Endothelial cell of umbilical vein (primary cell): ENCODE data around the gene INSRR. TPM values are rescaled to one million over a fixed set of nuclear protein-coding genes. Genes with fewer than 3 reads are reported as not detected.

Experiments
- BruUV-seq: library from RNA; stranded (reverse); fragments of 400-500 nt; replicated peaks from 2 replicates; lab custom pipeline; 2021; lab: Mats Ljungman, UMichigan
- CTCF ChIA-PET: fragments of 300-600, 350-600 bp; sonication (Branson Sonifier 250); formaldehyde crosslinking; loops from one replicate; lab custom pipeline; 2021; ENCODE audit warnings: antibody characterized with exemption, inconsistent platforms; lab: Charles Lee
- POLR2A ChIA-PET: fragments of 300-600, 350-600 bp; sonication (Branson Sonifier 250); formaldehyde crosslinking; loops from one replicate; lab custom pipeline; 2021; ENCODE audit warnings: antibody characterized with exemption, inconsistent platforms; lab: Charles Lee
- DNase-seq: peaks from one replicate; pipeline ENCODE4 v3.0.0-alpha.2; 2011; ENCODE audit warnings: low read depth, low spot score
- FAIRE-seq: peaks from 2 replicates; lab custom pipeline; 2011; peaks lifted over from hg19 to GRCh38; lab: Jason Lieb, UNC
- H2AFZ ChIP-seq: 2 replicates; pipeline ENCODE4 v1.6.0; 2012; ENCODE audit warnings: low read depth, low read length, control low read depth, inconsistent platforms
- H3K27ac ChIP-seq: 2 replicates; pipeline ENCODE4 v1.5.1; 2011; ENCODE audit warnings: low read depth, mild to moderate bottlenecking, control low read depth, low read length, moderate library complexity; ENCODE audit not compliant: insufficient read depth
- H3K27me3 ChIP-seq, 2 experiments: 2 replicates each; pipeline versions ENCODE4 v1.6.0 to v1.6.1; 2011; ENCODE audit warnings: low read length in 2 of 2, mixed read lengths in 1 of 2; ENCODE audit not compliant: control insufficient read depth in 2 of 2, insufficient read depth in 2 of 2
- H3K36me3 ChIP-seq, 2 experiments: 2 replicates in 1 of 2; 3 replicates in 1 of 2; pipeline ENCODE4 v1.5.1; 2011; ENCODE audit warnings: low read length in 2 of 2, mild to moderate bottlenecking in 1 of 2, moderate library complexity in 1 of 2; ENCODE audit not compliant: control insufficient read depth in 2 of 2, insufficient read depth in 2 of 2; ENCODE audit errors: extremely low read depth in 1 of 2
- H3K4me1 ChIP-seq: 3 replicates; pipeline ENCODE4 v1.5.1; 2011; ENCODE audit warnings: mild to moderate bottlenecking, low read length; ENCODE audit not compliant: control insufficient read depth, insufficient read depth; ENCODE audit errors: extremely low read depth
- H3K4me2 ChIP-seq: 2 replicates; pipeline ENCODE4 v1.6.1; 2011; ENCODE audit warnings: low read length, control low read depth, mixed read lengths; ENCODE audit not compliant: insufficient read depth
- H3K4me3 ChIP-seq, 3 experiments: fragments of 200-600 bp in 1 of 3; sonication (generic), shearing (Covaris generic) in 1 of 3; replicated peaks in 1 of 3; 2 replicates each; pipeline ENCODE4 v1.5.1; 2011 to 2016; ENCODE audit warnings: control low read depth in 3 of 3, low read length in 3 of 3, mild to moderate bottlenecking in 2 of 3, inconsistent platforms in 1 of 3, low read depth in 1 of 3, moderate library complexity in 1 of 3; ENCODE audit not compliant: insufficient read depth in 1 of 3
- H3K79me2 ChIP-seq: 2 replicates; pipeline ENCODE4 v1.6.0; 2012; ENCODE audit warnings: low read length, inconsistent platforms; ENCODE audit not compliant: control insufficient read depth, insufficient read depth
- H3K9ac ChIP-seq: replicated peaks from 2 replicates; pipeline ENCODE3; 2011; ENCODE audit warnings: low read length, control low read depth; ENCODE audit not compliant: insufficient read depth; ENCODE audit errors: extremely low read depth
- H3K9me1 ChIP-seq: replicated peaks from 3 replicates; pipeline ENCODE4 v1.6.0; 2011; ENCODE audit warnings: mild to moderate bottlenecking, low read length; ENCODE audit not compliant: control insufficient read depth, insufficient read depth; ENCODE audit errors: extremely low read depth
- H3K9me3 ChIP-seq: replicated peaks from 2 replicates; pipeline ENCODE4 v1.5.1; 2012; ENCODE audit warnings: low read length, inconsistent platforms; ENCODE audit not compliant: control insufficient read depth, insufficient read depth
- H4K20me1 ChIP-seq: replicated peaks from 2 replicates; pipeline ENCODE3; 2011; ENCODE audit warnings: mild to moderate bottlenecking, low read length; ENCODE audit not compliant: control insufficient read depth, insufficient read depth; ENCODE audit errors: extremely low read depth
- EZH2 ChIP-seq: IDR thresholded peaks from 2 replicates; pipeline ENCODE4 v1.6.1; 2012; ENCODE audit warnings: borderline replicate concordance, low read depth, mild to moderate bottlenecking, moderate library complexity, low read length, inconsistent platforms; ENCODE audit not compliant: severe bottlenecking
- FOS ChIP-seq: IDR thresholded peaks from 2 replicates; pipeline ENCODE4 v1.6.1; 2011; ENCODE audit warnings: mild to moderate bottlenecking, low read length, moderate library complexity, borderline replicate concordance; ENCODE audit not compliant: insufficient read depth
- GATA2 ChIP-seq: IDR thresholded peaks from 2 replicates; pipeline ENCODE4 v1.7.0; 2011; ENCODE audit warnings: low read depth, mild to moderate bottlenecking, moderate library complexity, mixed read lengths, low read length; ENCODE audit not compliant: insufficient read length, insufficient read depth
- JUN ChIP-seq: IDR thresholded peaks from 2 replicates; pipeline ENCODE4 v1.6.1; 2011; ENCODE audit warnings: borderline replicate concordance, low read depth; ENCODE audit not compliant: insufficient read length, insufficient read depth
- MYC ChIP-seq: IDR thresholded peaks from one replicate; pipeline ENCODE4 v1.6.1; 2011; ENCODE audit warnings: mild to moderate bottlenecking, low read depth, low read length
- POLR2A ChIP-seq: IDR thresholded peaks from 2 replicates; pipeline ENCODE4 v1.6.1; 2012; ENCODE audit warnings: low read depth, mild to moderate bottlenecking, control low read depth, low read length
- POLR2AphosphoS5 ChIP-seq: IDR thresholded peaks from 2 replicates; pipeline ENCODE4 v1.6.1; 2012; ENCODE audit warnings: low read depth, mild to moderate bottlenecking, control low read depth, low read length, moderate library complexity; ENCODE audit not compliant: insufficient read depth
- dilution Hi-C: fragments of 300-500 bp; cut with MboI; formaldehyde crosslinking; loops from one replicate; pipeline ENCODE4 v1.15.0; 2019; ENCODE audit warnings: low sequenced_read_pairs; ENCODE audit not compliant: extremely low pct_ligation_motif_present
- intact Hi-C: fragments of 100-400 bp; cut with micrococcal nuclease; formaldehyde crosslinking; loops from one replicate; pipeline ENCODE4 v1.10.0; 2022
- polyA plus RNA-seq, 4 experiments: library from polyadenylated mRNA; depleted of rRNA in 3 of 4; stranded (reverse) in 3 of 4; unstranded in 1 of 4; fragments of >200 nt; gene quantifications; 2 replicates each; pipeline versions ENCODE4 v1.2.1 to v1.2.3, GENCODE V29; 2011 to 2012; ENCODE audit warnings: missing spikeins in 1 of 4
- total RNA-seq: library from RNA; stranded (reverse); gene quantifications from 2 replicates; pipeline ENCODE4 v1.2.3, GENCODE V29; 2021
- TF ChIP-seq, protein P1 (sequence below): IDR thresholded peaks from 2 replicates; pipeline ENCODE4 v1.6.1; 2011; ENCODE audit not compliant: insufficient read depth, insufficient read length
- TF ChIP-seq, protein P2 (sequence below), 2 donors: IDR thresholded peaks; 1 replicate in 1 of 2; 2 replicates in 1 of 2; pipeline ENCODE4 v1.5.1; 2011; ENCODE audit warnings: low read length in 2 of 2, mild to moderate bottlenecking in 2 of 2, moderate library complexity in 2 of 2, control low read depth in 1 of 2, inconsistent platforms in 1 of 2, low read depth in 1 of 2; ENCODE audit not compliant: insufficient read depth in 1 of 2; ENCODE audit errors: extremely low read depth in 1 of 2

The INSRR gene
- total and polyA plus RNA-seq, 2 donors (not counting 3 experiments of a cell fraction or from before 2014, with no cell fraction given), result not detected

DNA sequence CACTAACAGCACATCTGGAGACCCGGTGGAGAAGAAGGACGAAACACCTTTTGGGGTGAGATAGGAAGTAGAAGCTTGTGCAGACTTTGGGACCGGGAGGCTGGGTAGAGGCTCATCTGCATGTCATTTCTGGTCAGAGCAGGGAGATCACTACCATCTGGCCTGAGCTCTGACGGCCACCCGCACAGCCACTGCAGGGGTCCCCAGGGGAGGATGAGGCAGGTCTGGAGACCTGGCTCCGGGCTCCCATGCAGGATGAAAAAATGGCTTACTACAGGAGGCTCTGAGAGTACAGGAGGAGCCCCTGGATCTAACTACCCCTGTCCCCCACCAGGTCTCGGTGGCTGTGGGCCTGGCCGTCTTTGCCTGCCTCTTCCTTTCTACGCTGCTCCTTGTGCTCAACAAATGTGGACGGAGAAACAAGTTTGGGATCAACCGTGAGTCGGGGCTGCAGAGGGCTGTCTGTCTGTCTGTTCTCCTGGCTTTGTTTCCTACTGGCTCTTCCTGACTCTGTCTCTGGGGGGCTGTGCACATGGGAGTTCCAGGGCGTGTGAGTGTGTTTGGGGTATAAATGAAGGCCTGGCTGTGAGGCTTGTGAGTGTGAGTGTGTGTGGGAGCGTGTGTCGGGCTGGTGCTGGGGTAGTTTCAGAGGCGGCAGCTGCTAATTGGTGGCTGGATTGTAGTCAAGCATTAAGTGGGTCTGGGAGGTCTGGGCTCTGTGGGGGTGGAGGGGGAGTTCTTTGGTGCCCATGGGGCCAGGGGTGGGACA, 15.8 kb upstream of the INSRR start:
- Histone ChIP-seq H3K4me1 (peaks cover 17% of the 10 kb centered on the region), H3K9me1 (no peaks in the 10 kb centered on the region), H3K27me3 (peaks cover 4 to 12% of the 10 kb centered on the region in 2 experiments), H3K9ac (no peak overlapping the region), H3K79me2 (no peaks in the 10 kb centered on the region), H3K36me3 (no peaks in the 10 kb centered on the region), H2AFZ (no peak overlapping the region), H3K27ac (no peak overlapping the region), H4K20me1 (no peaks in the 10 kb centered on the region), H3K9me3 (no peaks in the 10 kb centered on the region), H3K4me3 (no peak overlapping the region), H3K4me2 (no peak overlapping the region)
- ChIA-PET POLR2A (no interaction called here), CTCF (interaction anchor here (1.0 to 2.2 kb wide), 4 partner anchors 15 to 149 kb away, joined by 4 to 9 read pairs (median 8); partner anchors contain the start of genes INSRR and NTRK1)
- no TSS peak for BruUV-seq
- dilution Hi-C loops (no loop called here), intact Hi-C loops (no loop called here)
- no peak for FAIRE-seq
- DNase-seq, result no peak
- TF ChIP-seq POLR2AphosphoS5, result no peak
- TF ChIP-seq GATA2, result no peak
- TF ChIP-seq MYC, result no peak
- no peak for TF ChIP-seq JUN
- TF ChIP-seq EZH2, result no peak
- no peak for TF ChIP-seq POLR2A
- TF ChIP-seq, protein P1, sequence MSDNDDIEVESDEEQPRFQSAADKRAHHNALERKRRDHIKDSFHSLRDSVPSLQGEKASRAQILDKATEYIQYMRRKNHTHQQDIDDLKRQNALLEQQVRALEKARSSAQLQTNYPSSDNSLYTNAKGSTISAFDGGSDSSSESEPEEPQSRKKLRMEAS, result no peak
- TF ChIP-seq, protein P2, sequence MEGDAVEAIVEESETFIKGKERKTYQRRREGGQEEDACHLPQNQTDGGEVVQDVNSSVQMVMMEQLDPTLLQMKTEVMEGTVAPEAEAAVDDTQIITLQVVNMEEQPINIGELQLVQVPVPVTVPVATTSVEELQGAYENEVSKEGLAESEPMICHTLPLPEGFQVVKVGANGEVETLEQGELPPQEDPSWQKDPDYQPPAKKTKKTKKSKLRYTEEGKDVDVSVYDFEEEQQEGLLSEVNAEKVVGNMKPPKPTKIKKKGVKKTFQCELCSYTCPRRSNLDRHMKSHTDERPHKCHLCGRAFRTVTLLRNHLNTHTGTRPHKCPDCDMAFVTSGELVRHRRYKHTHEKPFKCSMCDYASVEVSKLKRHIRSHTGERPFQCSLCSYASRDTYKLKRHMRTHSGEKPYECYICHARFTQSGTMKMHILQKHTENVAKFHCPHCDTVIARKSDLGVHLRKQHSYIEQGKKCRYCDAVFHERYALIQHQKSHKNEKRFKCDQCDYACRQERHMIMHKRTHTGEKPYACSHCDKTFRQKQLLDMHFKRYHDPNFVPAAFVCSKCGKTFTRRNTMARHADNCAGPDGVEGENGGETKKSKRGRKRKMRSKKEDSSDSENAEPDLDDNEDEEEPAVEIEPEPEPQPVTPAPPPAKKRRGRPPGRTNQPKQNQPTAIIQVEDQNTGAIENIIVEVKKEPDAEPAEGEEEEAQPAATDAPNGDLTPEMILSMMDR (IDR thresholded peaks at IDR 0.05; ENCODE audit: extremely low read depth in 1 of 2, insufficient read depth in 1 of 2, low read depth in 1 of 2, low read length in 2 of 2), result no peak
- TF ChIP-seq FOS, result no peak
